ENCODE data around the gene GIMAP2.

DNA sequence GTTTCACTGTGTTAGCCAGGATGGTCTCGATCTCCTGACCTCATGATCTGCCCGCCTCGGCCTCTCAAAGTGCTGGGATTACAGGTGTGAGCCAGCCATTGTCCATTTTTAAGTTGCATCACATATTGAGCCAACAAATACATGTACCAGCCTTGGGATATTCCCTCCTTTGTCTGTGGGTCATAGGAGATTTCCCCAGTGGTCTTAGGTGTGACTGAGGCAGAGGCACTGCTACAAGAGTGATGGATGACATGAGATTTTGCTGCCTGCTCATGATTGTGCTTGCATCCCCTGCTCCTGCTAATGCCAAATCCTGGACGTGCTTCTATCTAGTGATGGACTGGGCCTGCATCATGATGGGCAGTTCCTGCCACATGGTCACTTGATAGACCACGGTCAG is 42.6 kb upstream of the GIMAP2 start:
- TF ChIP-seq, protein P1, sequence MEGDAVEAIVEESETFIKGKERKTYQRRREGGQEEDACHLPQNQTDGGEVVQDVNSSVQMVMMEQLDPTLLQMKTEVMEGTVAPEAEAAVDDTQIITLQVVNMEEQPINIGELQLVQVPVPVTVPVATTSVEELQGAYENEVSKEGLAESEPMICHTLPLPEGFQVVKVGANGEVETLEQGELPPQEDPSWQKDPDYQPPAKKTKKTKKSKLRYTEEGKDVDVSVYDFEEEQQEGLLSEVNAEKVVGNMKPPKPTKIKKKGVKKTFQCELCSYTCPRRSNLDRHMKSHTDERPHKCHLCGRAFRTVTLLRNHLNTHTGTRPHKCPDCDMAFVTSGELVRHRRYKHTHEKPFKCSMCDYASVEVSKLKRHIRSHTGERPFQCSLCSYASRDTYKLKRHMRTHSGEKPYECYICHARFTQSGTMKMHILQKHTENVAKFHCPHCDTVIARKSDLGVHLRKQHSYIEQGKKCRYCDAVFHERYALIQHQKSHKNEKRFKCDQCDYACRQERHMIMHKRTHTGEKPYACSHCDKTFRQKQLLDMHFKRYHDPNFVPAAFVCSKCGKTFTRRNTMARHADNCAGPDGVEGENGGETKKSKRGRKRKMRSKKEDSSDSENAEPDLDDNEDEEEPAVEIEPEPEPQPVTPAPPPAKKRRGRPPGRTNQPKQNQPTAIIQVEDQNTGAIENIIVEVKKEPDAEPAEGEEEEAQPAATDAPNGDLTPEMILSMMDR (IDR thresholded peaks at IDR 0.05), result no peak
- TF ChIP-seq POLR2AphosphoS5 (IDR thresholded peaks at IDR 0.05), result no peak
- no peak for TF ChIP-seq POLR2A (IDR thresholded peaks at IDR 0.05)

Data from prostate gland (tissue), 2 donors.